ENCODE data around the gene ABL2.

GRCh38 chr1:179092896-179093461, 136.5 kb downstream of the ABL2 start:
- TF ChIP-seq, protein P1, sequence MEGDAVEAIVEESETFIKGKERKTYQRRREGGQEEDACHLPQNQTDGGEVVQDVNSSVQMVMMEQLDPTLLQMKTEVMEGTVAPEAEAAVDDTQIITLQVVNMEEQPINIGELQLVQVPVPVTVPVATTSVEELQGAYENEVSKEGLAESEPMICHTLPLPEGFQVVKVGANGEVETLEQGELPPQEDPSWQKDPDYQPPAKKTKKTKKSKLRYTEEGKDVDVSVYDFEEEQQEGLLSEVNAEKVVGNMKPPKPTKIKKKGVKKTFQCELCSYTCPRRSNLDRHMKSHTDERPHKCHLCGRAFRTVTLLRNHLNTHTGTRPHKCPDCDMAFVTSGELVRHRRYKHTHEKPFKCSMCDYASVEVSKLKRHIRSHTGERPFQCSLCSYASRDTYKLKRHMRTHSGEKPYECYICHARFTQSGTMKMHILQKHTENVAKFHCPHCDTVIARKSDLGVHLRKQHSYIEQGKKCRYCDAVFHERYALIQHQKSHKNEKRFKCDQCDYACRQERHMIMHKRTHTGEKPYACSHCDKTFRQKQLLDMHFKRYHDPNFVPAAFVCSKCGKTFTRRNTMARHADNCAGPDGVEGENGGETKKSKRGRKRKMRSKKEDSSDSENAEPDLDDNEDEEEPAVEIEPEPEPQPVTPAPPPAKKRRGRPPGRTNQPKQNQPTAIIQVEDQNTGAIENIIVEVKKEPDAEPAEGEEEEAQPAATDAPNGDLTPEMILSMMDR (IDR thresholded peaks at IDR 0.05): no peak
- no peak for TF ChIP-seq POLR2A (IDR thresholded peaks at IDR 0.05)
